HepG2 (cell line): ENCODE measurements around the gene CDT1. TPM values are rescaled to one million over a fixed set of nuclear protein-coding genes. Genes with fewer than 3 reads are reported as not detected.

Source experiments
- CHD4 ChIP-seq: fragments of 200-600 bp; sonication (generic); IDR thresholded peaks from 2 replicates; pipeline ENCODE4 v1.7.0; 2017; ENCODE audit warnings: mild to moderate bottlenecking, low read length, borderline replicate concordance
- ELF3 ChIP-seq: IDR thresholded peaks from 2 replicates; pipeline ENCODE4 v1.6.1; 2016; ENCODE audit warnings: missing genetic modification reagents, missing compliant biosample characterization
- GPN1 ChIP-seq: sonication (generic); formaldehyde crosslinking; IDR thresholded peaks from 2 replicates; pipeline ENCODE4 v1.5.1; 2020; ENCODE audit warnings: missing genetic modification reagents, borderline replicate concordance
- PRPF4 ChIP-seq: fragments of 200-400 bp; formaldehyde crosslinking; IDR thresholded peaks from 2 replicates; pipeline ENCODE4 v1.6.1; 2016; ENCODE audit warnings: low read length, low read depth; ENCODE audit not compliant: poor library complexity, severe bottlenecking
- RFXAP ChIP-seq: sonication (generic); formaldehyde crosslinking; IDR thresholded peaks from 2 replicates; pipeline ENCODE4 v1.4.0; 2020; ENCODE audit warnings: missing genetic modification reagents, borderline replicate concordance
- SATB2 ChIP-seq: sonication (generic); formaldehyde crosslinking; IDR thresholded peaks from 2 replicates; pipeline ENCODE4 v1.5.0; 2020; ENCODE audit warnings: missing genetic modification reagents
- SP140L ChIP-seq: sonication (generic); formaldehyde crosslinking; IDR thresholded peaks from 2 replicates; pipeline ENCODE4 v1.4.0; 2020; ENCODE audit warnings: missing genetic modification reagents, borderline replicate concordance
- SPEN ChIP-seq: sonication (generic); formaldehyde crosslinking; IDR thresholded peaks from 2 replicates; pipeline ENCODE4 v1.5.1; 2020; ENCODE audit warnings: low read depth, mild to moderate bottlenecking, missing genetic modification reagents
- ZBTB21 ChIP-seq: sonication (generic); formaldehyde crosslinking; IDR thresholded peaks from 2 replicates; pipeline ENCODE4 v1.4.0; 2020; ENCODE audit warnings: missing genetic modification reagents
- ZNF160 ChIP-seq: sonication (generic); formaldehyde crosslinking; IDR thresholded peaks from 2 replicates; pipeline ENCODE4 v1.8.0; 2022; ENCODE audit warnings: mild to moderate bottlenecking, inconsistent platforms, missing genetic modification reagents
- ZNF34 ChIP-seq: sonication (generic); formaldehyde crosslinking; IDR thresholded peaks from 2 replicates; pipeline ENCODE4 v1.4.0; 2020; ENCODE audit warnings: mild to moderate bottlenecking, missing genetic modification reagents, borderline replicate concordance
- ZNF468 ChIP-seq: sonication (generic); formaldehyde crosslinking; IDR thresholded peaks from 2 replicates; pipeline ENCODE4 v1.8.0; 2022; ENCODE audit warnings: mild to moderate bottlenecking, moderate library complexity, missing genetic modification reagents
- ZNF660 ChIP-seq: sonication (generic); formaldehyde crosslinking; IDR thresholded peaks from 2 replicates; pipeline ENCODE4 v1.5.1; 2020; ENCODE audit warnings: mild to moderate bottlenecking, low read depth, missing genetic modification reagents, borderline replicate concordance
- ZNF776 ChIP-seq: sonication (generic); formaldehyde crosslinking; IDR thresholded peaks from 2 replicates; pipeline ENCODE4 v1.4.0; 2020; ENCODE audit warnings: mild to moderate bottlenecking, missing genetic modification reagents
- polyA plus RNA-seq, 8 experiments: library from polyadenylated mRNA; depleted of rRNA in 3 of 8; stranded (reverse) in 7 of 8; unstranded in 1 of 8; fragments of >200 nt; fragmentation: Illumina TruSeq in 4 of 8; extraction: Trizol in 4 of 8; gene quantifications; 2 replicates each; pipeline versions ENCODE4 v1.2.1 to v1.2.3, GENCODE V29; 2011 to 2016; ENCODE audit warnings: low read depth in 4 of 8, missing spikeins in 1 of 8, mixed read lengths in 1 of 8; ENCODE audit not compliant: insufficient read depth in 1 of 8
- total RNA-seq, 5 experiments: library from RNA; depleted of rRNA; stranded (reverse); fragments of >200 nt; fragmentation: Illumina TruSeq; extraction: Trizol; gene quantifications; 2 replicates each; pipeline ENCODE4 v1.2.3, GENCODE V29; 2016; ENCODE audit warnings: low read depth in 1 of 5
- TF ChIP-seq, protein P1 (sequence below): sonication (generic); formaldehyde crosslinking; IDR thresholded peaks from 2 replicates; pipeline ENCODE4 v1.9.0; 2022; ENCODE audit warnings: low read depth, missing genetic modification reagents
- TF ChIP-seq, protein P2 (sequence below): sonication (generic); formaldehyde crosslinking; IDR thresholded peaks from 2 replicates; pipeline ENCODE4 v1.4.0; 2020; ENCODE audit warnings: mild to moderate bottlenecking, missing genetic modification reagents
- TF ChIP-seq, protein P3 (sequence below): sonication (generic); formaldehyde crosslinking; IDR thresholded peaks from 2 replicates; pipeline ENCODE4 v1.5.0; 2020; ENCODE audit warnings: missing genetic modification reagents
- TF ChIP-seq, protein P4 (sequence below): sonication (generic); formaldehyde crosslinking; IDR thresholded peaks from 2 replicates; pipeline ENCODE4 v1.4.0; 2020; ENCODE audit warnings: mild to moderate bottlenecking, missing genetic modification reagents
- TF ChIP-seq, protein P5 (sequence below): sonication (generic); formaldehyde crosslinking; IDR thresholded peaks from 2 replicates; pipeline ENCODE4 v1.9.0; 2021; ENCODE audit warnings: missing genetic modification reagents, borderline replicate concordance

CDT1 gene
- total and polyA plus RNA-seq, 2 of the 13 experiments (the other 11 are each of a cell fraction or from before 2014, with no cell fraction given), result 23.1 to 23.8 TPM

DNA sequence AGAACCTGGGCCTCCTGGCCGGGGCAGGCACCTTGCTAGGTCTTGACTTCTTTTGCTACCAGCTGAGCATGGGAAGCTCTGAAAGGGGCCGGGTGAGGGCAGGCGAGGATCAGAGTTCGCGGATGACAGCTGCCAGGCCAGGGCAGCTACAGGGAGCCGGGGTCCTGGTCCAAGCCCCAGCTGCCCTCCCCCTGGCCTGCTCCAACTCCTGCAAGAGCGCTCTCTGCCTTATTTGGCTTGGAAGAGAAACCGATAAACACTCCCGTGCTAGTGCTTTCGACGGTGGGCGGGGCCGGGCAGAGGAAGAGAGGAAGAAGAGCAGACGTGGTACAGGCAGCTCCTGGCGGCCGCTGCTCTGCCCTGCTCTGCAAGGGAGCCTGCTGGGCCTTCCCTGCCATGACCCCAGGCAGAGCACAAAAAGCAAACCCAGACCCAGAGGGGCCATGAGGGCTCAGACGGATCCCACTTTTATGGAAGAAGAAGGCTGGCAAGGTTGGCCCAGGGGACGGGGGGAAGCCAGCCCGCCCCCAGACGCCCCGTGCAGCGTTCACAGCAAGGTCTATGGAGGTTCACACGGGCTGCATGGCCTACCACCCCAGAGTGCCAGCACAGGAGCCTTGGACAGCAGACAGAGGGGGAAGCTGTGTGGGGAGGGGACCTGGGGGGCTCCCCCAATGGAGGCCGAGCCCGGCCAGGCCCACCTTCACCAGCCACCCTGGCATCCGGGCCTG lies 44.2 kb upstream of the CDT1 start (continued):
- TF ChIP-seq, protein P1, sequence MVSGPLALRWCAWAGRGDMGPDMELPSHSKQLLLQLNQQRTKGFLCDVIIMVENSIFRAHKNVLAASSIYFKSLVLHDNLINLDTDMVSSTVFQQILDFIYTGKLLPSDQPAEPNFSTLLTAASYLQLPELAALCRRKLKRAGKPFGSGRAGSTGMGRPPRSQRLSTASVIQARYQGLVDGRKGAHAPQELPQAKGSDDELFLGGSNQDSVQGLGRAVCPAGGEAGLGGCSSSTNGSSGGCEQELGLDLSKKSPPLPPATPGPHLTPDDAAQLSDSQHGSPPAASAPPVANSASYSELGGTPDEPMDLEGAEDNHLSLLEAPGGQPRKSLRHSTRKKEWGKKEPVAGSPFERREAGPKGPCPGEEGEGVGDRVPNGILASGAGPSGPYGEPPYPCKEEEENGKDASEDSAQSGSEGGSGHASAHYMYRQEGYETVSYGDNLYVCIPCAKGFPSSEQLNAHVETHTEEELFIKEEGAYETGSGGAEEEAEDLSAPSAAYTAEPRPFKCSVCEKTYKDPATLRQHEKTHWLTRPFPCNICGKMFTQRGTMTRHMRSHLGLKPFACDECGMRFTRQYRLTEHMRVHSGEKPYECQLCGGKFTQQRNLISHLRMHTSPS (CRISPR knock-in tag), result peak; percentile 87
- TF ChIP-seq ELF3 (CRISPR knock-in tag) (0 out of 2 replicates have a peak, but pooled peaks have one; percentile 65), SP140L (CRISPR knock-in tag) (peak; percentile 56; the same call in 1 of the 2 replicates), GPN1 (no peak), PRPF4 (no peak), SATB2 (CRISPR knock-in tag) (no peak), CHD4 (no peak), RFXAP (peak; percentile 73; the same call in 1 of the 2 replicates), ZNF34 (CRISPR knock-in tag) (no peak), SPEN (CRISPR knock-in tag) (peak; percentile 22; the same call in 1 of the 2 replicates), ZNF776 (CRISPR knock-in tag) (peak; percentile 96), ZBTB21 (no peak), ZNF660 (CRISPR knock-in tag) (no peak), ZNF468 (CRISPR knock-in tag) (no peak), ZNF160 (peak; percentile 52; the same call in 1 of the 2 replicates)
- TF ChIP-seq, protein P2, sequence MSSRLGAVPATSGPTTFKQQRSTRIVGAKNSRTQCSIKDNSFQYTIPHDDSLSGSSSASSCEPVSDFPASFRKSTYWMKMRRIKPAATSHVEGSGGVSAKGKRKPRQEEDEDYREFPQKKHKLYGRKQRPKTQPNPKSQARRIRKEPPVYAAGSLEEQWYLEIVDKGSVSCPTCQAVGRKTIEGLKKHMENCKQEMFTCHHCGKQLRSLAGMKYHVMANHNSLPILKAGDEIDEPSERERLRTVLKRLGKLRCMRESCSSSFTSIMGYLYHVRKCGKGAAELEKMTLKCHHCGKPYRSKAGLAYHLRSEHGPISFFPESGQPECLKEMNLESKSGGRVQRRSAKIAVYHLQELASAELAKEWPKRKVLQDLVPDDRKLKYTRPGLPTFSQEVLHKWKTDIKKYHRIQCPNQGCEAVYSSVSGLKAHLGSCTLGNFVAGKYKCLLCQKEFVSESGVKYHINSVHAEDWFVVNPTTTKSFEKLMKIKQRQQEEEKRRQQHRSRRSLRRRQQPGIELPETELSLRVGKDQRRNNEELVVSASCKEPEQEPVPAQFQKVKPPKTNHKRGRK (CRISPR knock-in tag), result no peak
- TF ChIP-seq, protein P3, sequence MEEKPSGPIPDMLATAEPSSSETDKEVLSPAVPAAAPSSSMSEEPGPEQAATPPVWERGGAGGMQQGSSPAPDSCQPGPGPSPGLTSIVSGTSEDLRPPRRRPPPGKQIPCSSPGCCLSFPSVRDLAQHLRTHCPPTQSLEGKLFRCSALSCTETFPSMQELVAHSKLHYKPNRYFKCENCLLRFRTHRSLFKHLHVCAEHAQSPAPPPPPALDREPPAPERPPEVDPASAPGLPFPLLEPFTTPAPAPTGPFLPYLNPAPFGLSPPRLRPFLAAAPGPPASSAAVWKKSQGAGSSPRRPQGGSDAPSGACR (CRISPR knock-in tag), result 0 out of 2 replicates have a peak, but pooled peaks have one; percentile 24
- TF ChIP-seq, protein P4, sequence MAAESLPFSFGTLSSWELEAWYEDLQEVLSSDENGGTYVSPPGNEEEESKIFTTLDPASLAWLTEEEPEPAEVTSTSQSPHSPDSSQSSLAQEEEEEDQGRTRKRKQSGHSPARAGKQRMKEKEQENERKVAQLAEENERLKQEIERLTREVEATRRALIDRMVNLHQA, result no peak
- TF ChIP-seq, protein P5, sequence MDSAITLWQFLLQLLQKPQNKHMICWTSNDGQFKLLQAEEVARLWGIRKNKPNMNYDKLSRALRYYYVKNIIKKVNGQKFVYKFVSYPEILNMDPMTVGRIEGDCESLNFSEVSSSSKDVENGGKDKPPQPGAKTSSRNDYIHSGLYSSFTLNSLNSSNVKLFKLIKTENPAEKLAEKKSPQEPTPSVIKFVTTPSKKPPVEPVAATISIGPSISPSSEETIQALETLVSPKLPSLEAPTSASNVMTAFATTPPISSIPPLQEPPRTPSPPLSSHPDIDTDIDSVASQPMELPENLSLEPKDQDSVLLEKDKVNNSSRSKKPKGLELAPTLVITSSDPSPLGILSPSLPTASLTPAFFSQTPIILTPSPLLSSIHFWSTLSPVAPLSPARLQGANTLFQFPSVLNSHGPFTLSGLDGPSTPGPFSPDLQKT (CRISPR knock-in tag), result no peak
